CD14-positive monocyte (primary cell): ENCODE measurements around the gene SH3RF1. TPM values are rescaled to one million over a fixed set of nuclear protein-coding genes. Genes with fewer than 3 reads are reported as not detected.

ENCODE experiments used
- DNase-seq, 3 donors: peaks; one replicate each; pipeline ENCODE4 v3.0.0-alpha.2; 2011 to 2022
- H2AFZ ChIP-seq: 2 replicates; pipeline ENCODE4 v1.6.0; 2012; ENCODE audit warnings: mild to moderate bottlenecking, low read depth, low read length, inconsistent platforms; ENCODE audit not compliant: insufficient read depth, poor library complexity, severe bottlenecking
- H3K27ac ChIP-seq, 2 donors: 1 replicate in 1 of 2; 2 replicates in 1 of 2; pipeline ENCODE4 v1.5.1; 2012 to 2013; ENCODE audit warnings: low read length in 2 of 2, control low read depth in 1 of 2, inconsistent platforms in 1 of 2, low read depth in 1 of 2, mild to moderate bottlenecking in 1 of 2
- H3K27me3 ChIP-seq, 2 donors: one replicate each; pipeline versions ENCODE4 v1.6.0 to v1.6.1; 2011 to 2013; ENCODE audit warnings: low read length in 2 of 2; ENCODE audit not compliant: control insufficient read depth in 2 of 2, insufficient read depth in 2 of 2
- H3K36me3 ChIP-seq, 2 donors: replicated peaks in 1 of 2; 1 replicate in 1 of 2; 2 replicates in 1 of 2; pipeline versions ENCODE4 v1.5.1 to v1.6.1; 2012 to 2013; ENCODE audit warnings: low read length in 2 of 2, control low read depth in 1 of 2, inconsistent platforms in 1 of 2, mild to moderate bottlenecking in 1 of 2; ENCODE audit not compliant: insufficient read depth in 2 of 2, control insufficient read depth in 1 of 2
- H3K4me1 ChIP-seq, 2 donors: 1 replicate in 1 of 2; 2 replicates in 1 of 2; pipeline versions ENCODE4 v1.5.1 to v1.6.1; 2012 to 2013; ENCODE audit warnings: low read length in 2 of 2, control low read depth in 1 of 2, inconsistent platforms in 1 of 2, mild to moderate bottlenecking in 1 of 2, moderate library complexity in 1 of 2; ENCODE audit not compliant: insufficient read depth in 2 of 2, control insufficient read depth in 1 of 2
- H3K4me2 ChIP-seq: replicated peaks from 2 replicates; pipeline ENCODE3; 2012; ENCODE audit warnings: low read length, moderate library complexity, mild to moderate bottlenecking; ENCODE audit not compliant: poor library complexity, severe bottlenecking; ENCODE audit errors: extremely low read depth
- H3K4me3 ChIP-seq, 3 experiments: fragments of 200-600 bp in 1 of 3; sonication (generic) in 1 of 3; replicated peaks in 1 of 3; 1 replicate in 2 of 3; 2 replicates in 1 of 3; pipeline ENCODE4 v1.5.1; 2011 to 2013; ENCODE audit warnings: low read length in 3 of 3, mild to moderate bottlenecking in 3 of 3, control low read depth in 2 of 3, low read depth in 2 of 3, inconsistent platforms in 1 of 3, moderate library complexity in 1 of 3
- H3K79me2 ChIP-seq: 2 replicates; pipeline ENCODE4 v1.6.0; 2012; ENCODE audit warnings: mild to moderate bottlenecking, control low read depth, inconsistent platforms, low read length, moderate library complexity; ENCODE audit not compliant: insufficient read depth
- H3K9ac ChIP-seq: 2 replicates; pipeline ENCODE4 v1.6.0; 2017; ENCODE audit warnings: low read length, mild to moderate bottlenecking; ENCODE audit not compliant: insufficient read depth, poor library complexity, severe bottlenecking
- H3K9me3 ChIP-seq, 2 donors: replicated peaks in 1 of 2; 1 replicate in 1 of 2; 2 replicates in 1 of 2; pipeline versions ENCODE4 v1.5.1 to v1.6.1; 2012 to 2013; ENCODE audit warnings: low read length in 2 of 2, control low read depth in 1 of 2; ENCODE audit not compliant: control insufficient read depth in 1 of 2, insufficient read depth in 1 of 2
- H4K20me1 ChIP-seq: 2 replicates; pipeline ENCODE4 v1.6.0; 2012; ENCODE audit warnings: mild to moderate bottlenecking, low read length, control low read depth, moderate library complexity; ENCODE audit not compliant: insufficient read depth
- H3K27ac Mint-ChIP-seq, 7 donors: one replicate each; pipeline ENCODE4 v1.8.0; 2020; ENCODE audit warnings: mild to moderate bottlenecking in 7 of 7, mixed read lengths in 7 of 7, moderate library complexity in 6 of 7, inconsistent platforms in 2 of 7
- H3K27me3 Mint-ChIP-seq, 3 donors: one replicate each; pipeline ENCODE4 v1.8.0; 2021 to 2022; ENCODE audit warnings: low read depth in 3 of 3, mild to moderate bottlenecking in 3 of 3, mixed read lengths in 3 of 3, moderate library complexity in 3 of 3, inconsistent platforms in 1 of 3
- H3K36me3 Mint-ChIP-seq, 2 donors: one replicate each; pipeline ENCODE4 v1.8.0; 2020; ENCODE audit warnings: mixed read lengths in 2 of 2, inconsistent platforms in 1 of 2, mild to moderate bottlenecking in 1 of 2
- H3K4me1 Mint-ChIP-seq: one replicate; pipeline ENCODE4 v1.8.0; 2020; ENCODE audit warnings: mild to moderate bottlenecking, mixed read lengths
- H3K4me3 Mint-ChIP-seq, 2 donors: one replicate each; pipeline ENCODE4 v1.8.0; 2020; ENCODE audit warnings: mild to moderate bottlenecking in 2 of 2, mixed read lengths in 2 of 2, moderate library complexity in 1 of 2
- H3K9me3 Mint-ChIP-seq, 7 donors: one replicate each; pipeline ENCODE4 v1.8.0; 2020 to 2022; ENCODE audit warnings: mixed read lengths in 7 of 7, mild to moderate bottlenecking in 6 of 7, moderate library complexity in 6 of 7, inconsistent platforms in 2 of 7
- CTCF ChIP-seq: fragments of 200-600 bp; IDR thresholded peaks from one replicate; pipeline ENCODE4 v1.8.0; 2022; ENCODE audit warnings: antibody characterized with exemption, mild to moderate bottlenecking
- WGBS: methylation state at CpG from one replicate; pipeline ENCODE4 v1.1.5; 2013; ENCODE audit warnings: missing lambda C conversion rate; ENCODE audit not compliant: insufficient coverage; 5-methylcytosine and 5-hydroxymethylcytosine counted together
- intact Hi-C, 2 donors: fragments of 100-400 bp; cut with micrococcal nuclease; formaldehyde crosslinking; loops; one replicate each; pipeline versions ENCODE4 v1.15.0 to v1.15.1; 2023
- polyA plus RNA-seq, 3 donors: library from polyadenylated mRNA; depleted of rRNA in 1 of 3; unstranded in 2 of 3; stranded (reverse) in 1 of 3; fragments of 300-500 nt in 2 of 3; fragments of >200 nt in 1 of 3; fragmentation: Illumina TruSeq in 2 of 3; gene quantifications; 1 replicate in 2 of 3; 2 replicates in 1 of 3; pipeline ENCODE4 v1.2.3, GENCODE V29; 2012 to 2021

The SH3RF1 gene
- polyA plus RNA-seq, 3 donors, result 3.1 to 4.7 (median 4.4) TPM

DNA sequence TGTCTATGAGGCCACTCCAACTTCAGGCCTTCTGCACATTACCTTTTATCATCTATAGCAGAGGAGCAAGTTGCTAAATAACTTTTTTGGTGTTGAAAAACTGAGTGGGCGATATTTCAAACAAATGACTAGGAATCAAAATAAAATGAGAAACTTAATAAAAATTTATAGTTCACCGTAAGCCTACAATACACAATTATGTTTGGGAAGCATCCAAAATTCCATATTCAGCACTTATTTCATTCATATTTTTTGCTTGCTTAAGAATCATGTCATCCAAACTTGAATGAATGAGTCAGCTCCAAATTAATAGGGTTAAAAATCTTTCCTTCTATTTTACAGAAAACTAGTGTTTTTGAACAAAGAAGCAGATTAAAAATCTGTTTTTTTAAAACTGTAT lies 119.1 kb downstream of the SH3RF1 start:
- peaks cover 0 to 1% (median 0%) of the 10 kb centered on the region in 3 donors for H3K27me3 Mint-ChIP-seq
- no peaks in the 10 kb centered on the region for H3K27me3 ChIP-seq
- H3K36me3 Mint-ChIP-seq, result peaks cover 33 to 53% of the 10 kb centered on the region in 2 donors
- no peak for TF ChIP-seq CTCF
- H3K9me3 ChIP-seq, result no peaks in the 10 kb centered on the region
- H2AFZ ChIP-seq, result no peak overlapping the region
- H3K4me1 ChIP-seq, result no peaks in the 10 kb centered on the region
- H3K4me2 ChIP-seq, result no peak overlapping the region
- no peaks in the 10 kb centered on the region for H4K20me1 ChIP-seq
- H3K79me2 ChIP-seq, result no peaks in the 10 kb centered on the region
- H3K27ac ChIP-seq, result no peak overlapping the region
- H3K4me1 Mint-ChIP-seq, result no peaks in the 10 kb centered on the region
- no peak overlapping the region for H3K27ac Mint-ChIP-seq
- no peak overlapping the region for H3K4me3 ChIP-seq
- DNase-seq, result no peak
- intact Hi-C loops, result no loop called here
- WGBS, result no CpG with 5 or more reads among the region's 2 CpGs
- peaks cover 29 to 68% of the 10 kb centered on the region in 2 donors for H3K36me3 ChIP-seq
- H3K4me3 Mint-ChIP-seq, result no peak overlapping the region
- H3K9me3 Mint-ChIP-seq, result no peaks in the 10 kb centered on the region
- no peak overlapping the region for H3K9ac ChIP-seq

- Mint-ChIP-seq H3K27ac (peak overlapping the region in 1 of 7 donors; percentile 43), H3K4me3 (no peak overlapping the region), H3K27me3 (peaks cover 0 to 2% (median 0%) of the 10 kb centered on the region in 3 donors), H3K4me1 (no peaks in the 10 kb centered on the region), H3K9me3 (no peaks in the 10 kb centered on the region), H3K36me3 (peaks cover 26 to 50% of the 10 kb centered on the region in 2 donors)
- no peak overlapping the region for H3K27ac ChIP-seq
- peaks cover 24 to 59% of the 10 kb centered on the region in 2 donors for H3K36me3 ChIP-seq
- no peaks in the 10 kb centered on the region for H3K4me1 ChIP-seq
- no peak for DNase-seq
- H3K79me2 ChIP-seq, result no peaks in the 10 kb centered on the region
- intact Hi-C loops, result no loop called here
- H3K9me3 ChIP-seq, result no peaks in the 10 kb centered on the region
- no peak overlapping the region for H3K4me2 ChIP-seq
- H3K27me3 ChIP-seq, result no peaks in the 10 kb centered on the region
- no peak overlapping the region for H3K4me3 ChIP-seq
- no peak for TF ChIP-seq CTCF
- H3K9ac ChIP-seq, result no peak overlapping the region
- no peaks in the 10 kb centered on the region for H4K20me1 ChIP-seq
- no CpG with 5 or more reads among the region's 5 CpGs for WGBS
- H2AFZ ChIP-seq, result no peak overlapping the region
Measured at GRCh38 chr4:169150806-169151205, 120.0 kb downstream of the SH3RF1 start.
